HEK293 (cell line): ENCODE measurements around the gene SCFD1.

ENCODE experiments used
- BCL11A ChIP-seq: fragments of 450-650 bp; formaldehyde crosslinking; IDR thresholded peaks from 2 replicates; pipeline ENCODE4 v1.5.1; 2016; ENCODE audit warnings: low read depth, missing biosample characterization, missing genetic modification characterization
- YY1 ChIP-seq: fragments of 450-650 bp; formaldehyde crosslinking; IDR thresholded peaks from 2 replicates; pipeline ENCODE4 v1.5.1; 2018; ENCODE audit warnings: missing biosample characterization, missing genetic modification characterization
- ZBTB11 ChIP-seq: fragments of 450-650 bp; formaldehyde crosslinking; conservative IDR thresholded peaks from 2 replicates; pipeline ENCODE4 v1.5.1; 2016; ENCODE audit warnings: low read depth, missing biosample characterization, missing genetic modification characterization
- ZNF561 ChIP-seq: fragments of 450-650 bp; IDR thresholded peaks from 2 replicates; pipeline ENCODE4 v1.5.1; 2018; ENCODE audit warnings: missing biosample characterization, missing genetic modification characterization, borderline replicate concordance
- ZNF843 ChIP-seq: fragments of 450-650 bp; formaldehyde crosslinking; IDR thresholded peaks from 2 replicates; pipeline ENCODE4 v1.5.1; 2016; ENCODE audit warnings: missing biosample characterization, missing genetic modification characterization
- TF ChIP-seq, protein P1 (sequence below): fragments of 450-650 bp; formaldehyde crosslinking; IDR thresholded peaks from 2 replicates; pipeline ENCODE4 v1.5.1; 2016; ENCODE audit warnings: missing biosample characterization, missing genetic modification characterization

DNA sequence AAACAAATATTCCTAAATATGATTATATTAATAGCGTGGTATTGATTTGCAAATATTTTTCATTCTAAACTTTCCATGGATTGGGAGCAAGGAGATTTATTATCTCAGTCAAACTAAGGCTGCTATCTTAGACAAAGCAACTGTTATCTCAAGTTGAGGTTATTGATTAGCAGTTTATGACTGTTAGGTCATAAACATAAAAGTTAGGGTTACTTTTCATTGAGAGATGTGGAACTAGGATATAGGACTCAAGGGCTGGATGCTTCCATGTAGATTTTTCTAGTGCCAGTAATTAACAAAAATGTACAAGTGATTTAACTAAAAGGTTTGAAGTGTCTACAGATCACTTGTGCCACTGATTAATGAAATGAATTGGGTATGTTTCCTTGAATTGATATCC lies 19.1 kb downstream of the SCFD1 start:
- TF ChIP-seq, protein P1, sequence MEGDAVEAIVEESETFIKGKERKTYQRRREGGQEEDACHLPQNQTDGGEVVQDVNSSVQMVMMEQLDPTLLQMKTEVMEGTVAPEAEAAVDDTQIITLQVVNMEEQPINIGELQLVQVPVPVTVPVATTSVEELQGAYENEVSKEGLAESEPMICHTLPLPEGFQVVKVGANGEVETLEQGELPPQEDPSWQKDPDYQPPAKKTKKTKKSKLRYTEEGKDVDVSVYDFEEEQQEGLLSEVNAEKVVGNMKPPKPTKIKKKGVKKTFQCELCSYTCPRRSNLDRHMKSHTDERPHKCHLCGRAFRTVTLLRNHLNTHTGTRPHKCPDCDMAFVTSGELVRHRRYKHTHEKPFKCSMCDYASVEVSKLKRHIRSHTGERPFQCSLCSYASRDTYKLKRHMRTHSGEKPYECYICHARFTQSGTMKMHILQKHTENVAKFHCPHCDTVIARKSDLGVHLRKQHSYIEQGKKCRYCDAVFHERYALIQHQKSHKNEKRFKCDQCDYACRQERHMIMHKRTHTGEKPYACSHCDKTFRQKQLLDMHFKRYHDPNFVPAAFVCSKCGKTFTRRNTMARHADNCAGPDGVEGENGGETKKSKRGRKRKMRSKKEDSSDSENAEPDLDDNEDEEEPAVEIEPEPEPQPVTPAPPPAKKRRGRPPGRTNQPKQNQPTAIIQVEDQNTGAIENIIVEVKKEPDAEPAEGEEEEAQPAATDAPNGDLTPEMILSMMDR (tag by site-specific recombination) = no peak
- TF ChIP-seq ZNF843 (tag by site-specific recombination) (no peak), ZBTB11 (no peak), ZNF561 (no peak), YY1 (tag by site-specific recombination) (no peak), BCL11A (no peak)
